Heart left ventricle (tissue), 13 donors: ENCODE measurements around the gene DCUN1D1.

Source experiments
- CTCF ChIP-seq, 12 donors: fragments of 200-600 bp; sonication (generic) in 4 of 12; IDR thresholded peaks; one replicate each; pipeline versions ENCODE4 v1.5.0 to v1.8.0; 2018 to 2022; ENCODE audit warnings: antibody characterized with exemption in 12 of 12, mild to moderate bottlenecking in 5 of 12
- POLR2A ChIP-seq, 2 donors: fragments of 450-650 bp; IDR thresholded peaks; one replicate each; pipeline ENCODE4 v1.6.1; 2017; ENCODE audit warnings: antibody characterized with exemption in 2 of 2, mild to moderate bottlenecking in 2 of 2, moderate library complexity in 2 of 2
- donor health status: ischemic (EF 13 %, LVEDD 7.1; RV severe dilation, severe dysfunction).
- donor health status: DM: no; HTN: yes; CAD: no.
- donor health status: DM: no; HTN: no; CAD: no.
- donor health status: ischemic (EF 25% LVEDD 6.9; RV normal size, moderate dysfunction).
- donor health status: ischemic (EF 25% LVEDD 5.7; RV mildly dilated, moderate dysfunction).
- donor health status: ischemic (EF 35%, LVEDD 5.7; RV mildly dilated, moderate dysfunction).
- donor health status: nonischemic (EF 11% LVEDD 7.7; RV severe dilation, severe dysfunction).
- donor health status: DM: yes; HTN: yes; CAD: no.
- donor health status: PGD.
- donor health status: ischemic (EF 29% LVEDD 5.4; RV normal size, mild dysfunction).
- donor health status: nonischemic (EF 23%, LVEDD 6.1; RV moderate dilation, normal function).

- TF ChIP-seq CTCF (IDR thresholded peaks at IDR 0.05) = no peak
- no peak for TF ChIP-seq POLR2A (IDR thresholded peaks at IDR 0.05)
Measured at GRCh38 chr3:183008303-183008702, 28.0 kb upstream of the DCUN1D1 start.
